HFFc6 (cell line): ENCODE data around the gene MAFG. TPM values are rescaled to one million over a fixed set of nuclear protein-coding genes. Genes with fewer than 3 reads are reported as not detected.

ENCODE experiments used
- DNase-seq: peaks from one replicate; pipeline ENCODE4 v3.0.0-alpha.2; 2018
- H3K27ac Mint-ChIP-seq: 2 replicates; pipeline ENCODE4 v1.8.0; 2020; ENCODE audit warnings: mild to moderate bottlenecking, mixed read lengths
- H3K27me3 Mint-ChIP-seq: 2 replicates; pipeline ENCODE4 v1.8.0; 2021; ENCODE audit warnings: mild to moderate bottlenecking, moderate library complexity, mixed read lengths; ENCODE audit not compliant: insufficient read depth
- H3K36me3 Mint-ChIP-seq: 2 replicates; pipeline ENCODE4 v1.8.0; 2021; ENCODE audit warnings: low read depth, mixed read lengths
- H3K4me1 Mint-ChIP-seq: 2 replicates; pipeline ENCODE4 v1.8.0; 2020; ENCODE audit warnings: low read depth, mixed read lengths
- H3K4me3 Mint-ChIP-seq: 2 replicates; pipeline ENCODE4 v1.8.0; 2020; ENCODE audit warnings: mild to moderate bottlenecking, moderate library complexity, mixed read lengths
- H3K9me3 Mint-ChIP-seq: 2 replicates; pipeline ENCODE4 v1.8.0; 2020; ENCODE audit warnings: mild to moderate bottlenecking, mixed read lengths
- CTCF ChIP-seq: fragments of 200-600 bp; sonication (generic); IDR thresholded peaks from 2 replicates; pipeline ENCODE4 v1.5.0; 2021; ENCODE audit warnings: antibody characterized with exemption, mild to moderate bottlenecking
- total RNA-seq, 6 experiments: library from RNA; stranded (reverse); fragmentation: NEBNext Ultra II Directional; extraction: Animal tissue kit (Norgen Biotek cat#: 25700); gene quantifications; 2 replicates in 1 of 6; 3 replicates in 5 of 6; pipeline ENCODE4 v1.2.3, GENCODE V29; 2021

Gene MAFG
- total RNA-seq, 6 experiments from 2014 or later, result 17.7 to 22.4 (median 18.2) TPM

GRCh38 chr17:81962499-81963441 lies 35.2 kb upstream of the MAFG start:
- Mint-ChIP-seq H3K4me1 (peaks cover 6% of the 10 kb centered on the region; the same call in 1 of the 2 replicates), H3K4me3 (no peak overlapping the region), H3K27me3 (peaks cover 4% of the 10 kb centered on the region), H3K27ac (no peak overlapping the region), H3K9me3 (no peaks in the 10 kb centered on the region), H3K36me3 (no peaks in the 10 kb centered on the region)
- no peak for DNase-seq
- TF ChIP-seq CTCF, result no peak

DNA sequence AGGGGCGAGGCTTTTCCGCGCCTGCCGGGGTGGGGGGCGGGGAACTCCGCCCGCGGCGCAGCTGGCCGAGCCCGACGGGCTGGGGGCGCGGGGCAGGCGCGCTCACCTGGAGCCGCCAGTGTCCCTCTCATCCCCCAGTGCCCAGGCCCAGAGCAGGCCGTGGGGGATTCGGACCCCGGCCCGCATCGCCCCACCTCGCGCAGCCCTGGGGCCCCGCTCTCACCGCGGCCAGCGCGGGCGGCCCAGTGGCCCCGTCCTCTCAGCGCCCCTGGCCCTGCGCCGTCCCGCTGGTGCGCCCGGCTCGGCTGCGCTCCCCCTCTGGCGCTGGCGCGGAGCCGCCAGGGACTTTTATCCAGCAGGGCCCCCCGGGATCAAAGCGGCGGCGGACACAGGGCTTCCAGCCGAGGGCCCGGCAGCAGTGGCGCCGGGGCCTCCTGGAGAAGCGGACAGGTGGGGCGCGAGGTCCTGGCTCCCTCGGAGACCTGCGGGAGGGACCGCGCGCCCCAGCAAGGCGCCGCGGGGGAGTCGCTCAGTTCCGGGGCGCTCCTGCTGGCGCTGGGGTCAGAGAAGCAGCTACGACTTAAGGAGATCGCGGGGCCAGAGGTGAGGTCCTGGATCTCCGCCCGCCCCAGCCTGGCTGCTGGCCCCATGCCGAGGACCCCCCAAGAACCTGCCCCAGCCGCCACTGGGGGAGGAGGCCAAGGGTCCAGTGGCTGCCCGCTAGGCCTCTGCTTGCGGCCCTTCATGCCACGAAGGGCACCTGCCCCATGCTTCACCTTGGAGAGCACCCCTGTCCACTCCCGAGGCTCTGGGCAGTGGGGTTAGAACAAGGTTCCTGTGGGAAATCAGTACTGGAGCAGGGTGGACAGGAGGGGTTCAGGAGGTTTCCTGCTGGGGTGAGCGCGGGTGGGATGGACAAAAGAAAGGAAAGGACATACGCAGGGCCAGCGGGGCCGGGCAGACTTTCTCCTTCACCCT lies 34.3 kb upstream of the MAFG start:
- TF ChIP-seq CTCF, result no peak
- Mint-ChIP-seq H3K9me3 (no peaks in the 10 kb centered on the region), H3K27ac (no peak overlapping the region), H3K36me3 (no peaks in the 10 kb centered on the region), H3K27me3 (peaks cover 7% of the 10 kb centered on the region), H3K4me3 (no peak overlapping the region), H3K4me1 (peaks cover 6% of the 10 kb centered on the region; the same call in 1 of the 2 replicates)
- no peak for DNase-seq

- DNase-seq, result no peak
Observed at GRCh38 chr17:81961087-81961511, 33.6 kb upstream of the MAFG start, which contains the start of gene NOTUM. Gene NOTUM, minus strand, starts transcription at chr17:81961187. Its CDS starts 278 bp downstream, at chr17:81960909.

DNA sequence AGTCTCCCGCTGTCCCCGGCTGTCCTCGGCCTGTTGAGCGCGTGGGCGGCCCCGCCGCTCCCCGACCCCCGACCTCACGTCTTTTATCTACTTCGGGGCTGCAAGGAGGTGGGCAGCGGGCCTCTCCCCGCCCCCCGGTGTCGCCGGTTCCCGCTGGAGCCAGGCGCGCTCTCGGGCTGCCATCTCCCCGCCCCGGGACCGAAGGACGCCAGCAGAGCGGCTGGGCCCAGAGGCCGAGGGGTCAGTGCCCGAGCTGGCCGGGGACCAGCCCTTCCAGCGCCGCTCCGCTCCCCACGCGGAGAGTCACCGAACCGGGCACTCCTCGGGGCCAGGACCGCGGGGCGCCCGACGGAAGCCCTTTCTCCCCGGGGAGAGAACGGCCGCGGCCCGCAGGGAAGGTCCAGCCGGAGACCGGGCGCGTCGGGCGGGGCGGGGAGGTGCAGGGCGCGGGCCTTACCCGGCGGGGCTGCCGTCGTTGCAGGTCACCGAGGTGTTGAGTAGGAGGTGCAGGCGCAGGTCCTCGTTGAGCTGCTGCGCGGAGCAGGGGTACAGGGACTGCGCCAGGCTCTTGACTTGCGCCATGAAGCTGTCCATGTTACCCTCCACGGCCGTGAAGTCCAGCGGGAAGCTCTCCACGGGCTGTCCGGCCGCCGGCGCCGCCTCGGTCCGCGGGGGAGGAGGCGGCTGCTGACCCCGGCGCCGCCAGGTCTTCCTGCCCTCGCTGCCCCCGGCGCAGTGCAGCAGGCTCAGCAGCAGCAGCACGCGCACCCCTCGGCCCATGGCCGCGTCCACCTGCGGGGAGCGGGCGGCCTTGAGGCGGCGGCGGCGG lies 32.8 kb upstream of the MAFG start:
- Mint-ChIP-seq H3K4me3 (no peak overlapping the region), H3K27me3 (peaks cover 7% of the 10 kb centered on the region)
- DNase-seq, result no peak

More at GRCh38 chr17:81961087-81961511, 33.6 kb upstream of the MAFG start, which contains the start of gene NOTUM:
- 0 out of 2 replicates have a peak, but pooled peaks have one; percentile 18 for TF ChIP-seq CTCF
- H3K4me3 Mint-ChIP-seq, result no peak within 1 kb of the TSS
- H3K36me3 Mint-ChIP-seq, result no peaks in the 10 kb centered on the region
- peaks cover 6% of the 10 kb centered on the region; the same call in 1 of the 2 replicates for H3K4me1 Mint-ChIP-seq
- H3K9me3 Mint-ChIP-seq, result no peaks in the 10 kb centered on the region
- H3K27me3 Mint-ChIP-seq, result peaks cover 7% of the 10 kb centered on the region
- H3K27ac Mint-ChIP-seq, result no peak within 1 kb of the TSS

More for the DNA sequence above, 32.8 kb upstream of the MAFG start:
- no peak for TF ChIP-seq CTCF
- no peaks in the 10 kb centered on the region for H3K36me3 Mint-ChIP-seq
- H3K27ac Mint-ChIP-seq, result no peak overlapping the region
- H3K4me1 Mint-ChIP-seq, result peaks cover 6% of the 10 kb centered on the region; the same call in 1 of the 2 replicates
- no peaks in the 10 kb centered on the region for H3K9me3 Mint-ChIP-seq
